ENCODE data around the gene MAP3K14.

DNA sequence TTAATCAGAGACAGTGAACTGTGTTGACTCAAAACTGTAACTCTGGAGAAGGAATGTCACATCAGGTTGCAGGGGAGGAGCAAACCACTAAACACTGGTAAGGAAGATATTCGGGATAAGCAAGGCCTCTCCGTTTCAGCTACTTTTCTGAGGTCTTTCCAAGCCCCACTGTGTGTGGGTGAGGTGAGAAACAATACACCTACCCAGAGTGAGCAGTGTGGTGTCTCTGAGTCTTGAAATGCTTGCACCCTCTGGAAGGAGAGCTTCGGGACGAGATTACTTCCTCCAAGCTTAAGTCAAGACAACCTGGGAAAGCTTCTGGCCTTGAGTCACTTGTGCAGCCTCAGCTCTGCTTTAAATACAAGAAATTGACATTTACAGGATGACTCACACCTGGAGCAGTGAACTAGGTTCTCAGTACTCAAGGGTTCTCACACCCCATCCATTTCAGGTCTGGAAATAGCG lies 2.5 kb upstream of the MAP3K14 start:
- TF ChIP-seq, protein P1, sequence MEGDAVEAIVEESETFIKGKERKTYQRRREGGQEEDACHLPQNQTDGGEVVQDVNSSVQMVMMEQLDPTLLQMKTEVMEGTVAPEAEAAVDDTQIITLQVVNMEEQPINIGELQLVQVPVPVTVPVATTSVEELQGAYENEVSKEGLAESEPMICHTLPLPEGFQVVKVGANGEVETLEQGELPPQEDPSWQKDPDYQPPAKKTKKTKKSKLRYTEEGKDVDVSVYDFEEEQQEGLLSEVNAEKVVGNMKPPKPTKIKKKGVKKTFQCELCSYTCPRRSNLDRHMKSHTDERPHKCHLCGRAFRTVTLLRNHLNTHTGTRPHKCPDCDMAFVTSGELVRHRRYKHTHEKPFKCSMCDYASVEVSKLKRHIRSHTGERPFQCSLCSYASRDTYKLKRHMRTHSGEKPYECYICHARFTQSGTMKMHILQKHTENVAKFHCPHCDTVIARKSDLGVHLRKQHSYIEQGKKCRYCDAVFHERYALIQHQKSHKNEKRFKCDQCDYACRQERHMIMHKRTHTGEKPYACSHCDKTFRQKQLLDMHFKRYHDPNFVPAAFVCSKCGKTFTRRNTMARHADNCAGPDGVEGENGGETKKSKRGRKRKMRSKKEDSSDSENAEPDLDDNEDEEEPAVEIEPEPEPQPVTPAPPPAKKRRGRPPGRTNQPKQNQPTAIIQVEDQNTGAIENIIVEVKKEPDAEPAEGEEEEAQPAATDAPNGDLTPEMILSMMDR (conservative IDR thresholded peaks at IDR 0.05; ENCODE audit: low read depth, low read length), result no peak
- no peak for TF ChIP-seq EZH2 (IDR thresholded peaks at IDR 0.05; ENCODE audit: low read length, unreplicated experiment)
